Gastrocnemius medialis (tissue), 4 donors: ENCODE data around the gene DENND1A.

Experiments used
- CTCF ChIP-seq, 5 experiments: fragments of 450-650 bp in 3 of 5; fragments of 200-600 bp in 2 of 5; sonication (generic) in 2 of 5; IDR thresholded peaks in 4 of 5; conservative IDR thresholded peaks in 1 of 5; 1 replicate in 4 of 5; 2 replicates in 1 of 5; pipeline ENCODE4 v1.5.1; 2016 to 2019; ENCODE audit warnings: antibody characterized with exemption in 5 of 5, mild to moderate bottlenecking in 3 of 5, moderate library complexity in 3 of 5
- POLR2A ChIP-seq, 2 donors: fragments of 450-650 bp; IDR thresholded peaks; one replicate each; pipeline ENCODE4 v1.6.1; 2017; ENCODE audit warnings: antibody characterized with exemption in 2 of 2, mild to moderate bottlenecking in 2 of 2, moderate library complexity in 2 of 2

DNA sequence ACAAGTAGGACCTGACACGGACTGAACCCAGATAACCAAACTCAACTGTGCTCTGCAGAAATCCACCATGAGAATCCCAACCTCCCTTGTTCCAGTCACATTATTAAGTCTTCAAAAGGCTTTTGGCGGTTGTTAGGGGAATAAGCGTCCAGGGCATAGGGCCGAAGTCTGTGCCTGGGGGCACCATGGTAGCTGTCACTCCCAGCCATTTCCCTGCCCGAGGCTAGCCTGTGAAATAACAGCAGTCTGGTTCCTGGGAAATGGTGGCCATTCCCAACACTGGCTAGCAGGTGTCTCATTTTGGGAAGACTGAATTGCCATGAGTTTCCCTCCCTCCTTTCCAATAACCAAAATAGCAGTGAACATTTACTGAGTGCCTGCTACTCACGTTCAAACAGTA lies 451.8 kb downstream of the DENND1A start:
- TF ChIP-seq CTCF (IDR thresholded peaks at IDR 0.05 in 4 of 5, conservative IDR thresholded peaks at IDR 0.05 in 1 of 5) (no peak), POLR2A (IDR thresholded peaks at IDR 0.05) (no peak)
